Adrenal gland (tissue), 12 donors: Measurements from ENCODE around the gene CDK16. TPM values are rescaled to one million over a fixed set of nuclear protein-coding genes. Genes with fewer than 3 reads are reported as not detected.

Experiments
- DNase-seq, 7 donors: peaks; one replicate each; pipeline ENCODE4 v3.0.0-alpha.2; 2019 to 2020
- H3K27ac ChIP-seq, 5 donors: fragments of 200-600 bp; sonication (generic) in 4 of 5; 1 replicate in 3 of 5; 2 replicates in 2 of 5; pipeline versions ENCODE4 v1.5.1 to v1.8.0; 2016 to 2020; ENCODE audit warnings: mild to moderate bottlenecking in 1 of 5
- H3K27me3 ChIP-seq: fragments of 200-600 bp; 2 replicates; pipeline ENCODE4 v1.8.0; 2021
- H3K36me3 ChIP-seq, 2 donors: fragments of 200-600 bp; replicated peaks in 1 of 2; 1 replicate in 1 of 2; 2 replicates in 1 of 2; pipeline versions ENCODE4 v1.5.1 to v1.8.0; 2018 to 2022
- H3K4me1 ChIP-seq, 2 donors: fragments of 200-600 bp; replicated peaks in 1 of 2; 1 replicate in 1 of 2; 2 replicates in 1 of 2; pipeline versions ENCODE4 v1.5.1 to v1.8.0; 2018 to 2021
- H3K4me3 ChIP-seq, 4 donors: fragments of 200-600 bp; sonication (generic) in 3 of 4; one replicate each; pipeline ENCODE4 v1.5.1; 2016 to 2018
- H3K9me3 ChIP-seq, 3 donors: fragments of 200-600 bp; sonication (generic) in 1 of 3; replicated peaks in 1 of 3; 1 replicate in 2 of 3; 2 replicates in 1 of 3; pipeline versions ENCODE4 v1.5.1 to v1.8.0; 2016 to 2021
- POLR2A ChIP-seq, 2 donors: fragments of 450-650 bp; IDR thresholded peaks; one replicate each; pipeline ENCODE4 v1.6.1; 2017; ENCODE audit warnings: antibody characterized with exemption in 2 of 2, mild to moderate bottlenecking in 2 of 2, moderate library complexity in 1 of 2
- WGBS, 4 donors: extraction: QIAGEN DNeasy Blood & Tissue Kit in 2 of 4; methylation state at CpG; one replicate each; pipeline versions ENCODE4 v1.1.5 to v1.1.7; 2013 to 2017; 5-methylcytosine and 5-hydroxymethylcytosine counted together
- intact Hi-C, 2 donors: fragments of 100-400 bp; cut with DNase I; formaldehyde crosslinking; loops; one replicate each; pipeline versions ENCODE4 v1.14.1 to v1.15.0; 2022 to 2023
- polyA plus RNA-seq, 3 donors: library from polyadenylated mRNA; stranded (reverse); fragments of 200-250 nt in 2 of 3; fragments of 350-450 nt in 1 of 3; fragmentation: Illumina TruSeq in 1 of 3; extraction: RNeasy Lipid Tissue Mini Kit (QIAGEN cat#74804) in 1 of 3; gene quantifications; one replicate each; pipeline ENCODE4 v1.2.3, GENCODE V29; 2013 to 2014
- total RNA-seq, 9 donors: library from RNA; depleted of rRNA in 4 of 9; stranded (reverse); fragments of >200 nt in 4 of 9; fragments of 120-200 nt in 1 of 9; fragmentation: NEBNext Ultra II Directional in 1 of 9; extraction: Animal tissue kit (Norgen Biotek cat#: 25700) in 1 of 9; gene quantifications; one replicate each; pipeline versions ENCODE4 v1.1.0 to v1.2.4, GENCODE V29; 2013 to 2023
- TF ChIP-seq, protein P1 (sequence below), 6 experiments: fragments of 450-650 bp in 4 of 6; fragments of 200-600 bp in 2 of 6; sonication (generic) in 1 of 6; IDR thresholded peaks; 1 replicate in 5 of 6; 2 replicates in 1 of 6; pipeline versions ENCODE4 v1.5.1 to v1.8.0; 2016 to 2021; ENCODE audit warnings: antibody characterized with exemption in 6 of 6, mild to moderate bottlenecking in 2 of 6, moderate library complexity in 1 of 6
- donor health status: healthy with polysubstance abuse.
- donor health status: Bipolar disorder and iron deficiency.
- donor health status: DM: yes; HTN: yes; CAD: no.
- donor health status: DM: no; HTN: no; CAD: no.
- donor health status: DM: no; HTN: no; CAD: no.
- donor health status: DM: yes; HTN: yes; CAD: no.

CDK16 gene
- total and polyA plus RNA-seq, 12 donors, result 50.5 to 187 (median 115) TPM

DNA sequence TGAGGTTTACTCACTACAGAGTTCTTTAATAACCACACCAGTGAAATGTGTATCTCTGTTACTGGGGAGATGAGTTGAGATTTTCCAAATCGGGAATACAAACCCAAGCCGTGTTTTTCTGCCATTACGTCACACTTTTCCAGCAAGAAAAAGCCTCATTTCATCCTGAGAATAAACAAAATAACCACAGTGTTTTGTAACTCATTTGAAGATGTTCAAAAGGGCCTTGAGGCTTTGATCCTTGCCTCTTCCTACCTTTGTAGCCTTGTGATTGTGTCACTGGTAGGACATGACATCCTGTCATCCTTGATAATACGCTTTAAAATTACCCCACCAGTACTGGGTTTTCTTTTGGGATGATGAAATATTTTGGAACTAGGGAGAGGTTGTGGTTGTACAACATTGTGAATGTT, 17.2 kb downstream of the CDK16 start:
- WGBS, 4 donors, result 61 to 88% (median 75%) methylated on average over 3 to 4 of the region's 4 CpGs
- no peak for DNase-seq
- Histone ChIP-seq H3K36me3 (peaks cover 0 to 2% of the 10 kb centered on the region in 2 donors), H3K4me1 (peaks cover 0 to 13% of the 10 kb centered on the region in 2 donors), H3K27me3 (peaks cover 7% of the 10 kb centered on the region), H3K9me3 (no peaks in the 10 kb centered on the region), H3K27ac (no peak overlapping the region), H3K4me3 (no peak overlapping the region)
- intact Hi-C loops, result no loop called here
- TF ChIP-seq POLR2A (IDR thresholded peaks at IDR 0.05), result no peak
- TF ChIP-seq, protein P1, sequence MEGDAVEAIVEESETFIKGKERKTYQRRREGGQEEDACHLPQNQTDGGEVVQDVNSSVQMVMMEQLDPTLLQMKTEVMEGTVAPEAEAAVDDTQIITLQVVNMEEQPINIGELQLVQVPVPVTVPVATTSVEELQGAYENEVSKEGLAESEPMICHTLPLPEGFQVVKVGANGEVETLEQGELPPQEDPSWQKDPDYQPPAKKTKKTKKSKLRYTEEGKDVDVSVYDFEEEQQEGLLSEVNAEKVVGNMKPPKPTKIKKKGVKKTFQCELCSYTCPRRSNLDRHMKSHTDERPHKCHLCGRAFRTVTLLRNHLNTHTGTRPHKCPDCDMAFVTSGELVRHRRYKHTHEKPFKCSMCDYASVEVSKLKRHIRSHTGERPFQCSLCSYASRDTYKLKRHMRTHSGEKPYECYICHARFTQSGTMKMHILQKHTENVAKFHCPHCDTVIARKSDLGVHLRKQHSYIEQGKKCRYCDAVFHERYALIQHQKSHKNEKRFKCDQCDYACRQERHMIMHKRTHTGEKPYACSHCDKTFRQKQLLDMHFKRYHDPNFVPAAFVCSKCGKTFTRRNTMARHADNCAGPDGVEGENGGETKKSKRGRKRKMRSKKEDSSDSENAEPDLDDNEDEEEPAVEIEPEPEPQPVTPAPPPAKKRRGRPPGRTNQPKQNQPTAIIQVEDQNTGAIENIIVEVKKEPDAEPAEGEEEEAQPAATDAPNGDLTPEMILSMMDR (IDR thresholded peaks at IDR 0.05), result no peak

DNA sequence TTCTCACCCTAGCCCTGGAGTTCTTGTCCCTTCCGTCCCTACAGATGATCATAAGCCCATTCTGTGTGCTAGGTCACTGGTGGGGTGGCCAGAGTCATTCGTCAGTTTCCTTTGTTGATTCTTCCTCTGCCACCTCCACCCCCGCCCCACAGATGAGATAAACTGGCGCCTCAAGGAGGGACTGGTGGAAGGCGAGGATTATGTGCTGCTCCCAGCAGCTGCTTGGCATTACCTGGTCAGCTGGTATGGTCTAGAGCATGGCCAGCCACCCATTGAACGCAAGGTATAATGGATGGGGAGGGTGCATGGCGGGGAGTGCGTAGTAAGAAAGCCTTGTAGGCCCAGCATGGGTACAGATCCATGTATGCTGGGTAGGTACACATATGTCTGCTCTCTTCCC, 20.7 kb downstream of the CDK16 start:
- Histone ChIP-seq H3K9me3 (no peaks in the 10 kb centered on the region), H3K27me3 (peaks cover 7% of the 10 kb centered on the region), H3K27ac (no peak overlapping the region), H3K36me3 (peaks cover 0 to 23% of the 10 kb centered on the region in 2 donors), H3K4me1 (peaks cover 0 to 5% of the 10 kb centered on the region in 2 donors), H3K4me3 (no peak overlapping the region)
- DNase-seq, result no peak
- TF ChIP-seq, protein P1 (IDR thresholded peaks at IDR 0.05), result no peak
- no peak for TF ChIP-seq POLR2A (IDR thresholded peaks at IDR 0.05)
- intact Hi-C loops, result no loop called here
- 82 to 100% (median 91%) methylated on average over 1 to 8 of the region's 8 CpGs for WGBS, 4 donors

DNA sequence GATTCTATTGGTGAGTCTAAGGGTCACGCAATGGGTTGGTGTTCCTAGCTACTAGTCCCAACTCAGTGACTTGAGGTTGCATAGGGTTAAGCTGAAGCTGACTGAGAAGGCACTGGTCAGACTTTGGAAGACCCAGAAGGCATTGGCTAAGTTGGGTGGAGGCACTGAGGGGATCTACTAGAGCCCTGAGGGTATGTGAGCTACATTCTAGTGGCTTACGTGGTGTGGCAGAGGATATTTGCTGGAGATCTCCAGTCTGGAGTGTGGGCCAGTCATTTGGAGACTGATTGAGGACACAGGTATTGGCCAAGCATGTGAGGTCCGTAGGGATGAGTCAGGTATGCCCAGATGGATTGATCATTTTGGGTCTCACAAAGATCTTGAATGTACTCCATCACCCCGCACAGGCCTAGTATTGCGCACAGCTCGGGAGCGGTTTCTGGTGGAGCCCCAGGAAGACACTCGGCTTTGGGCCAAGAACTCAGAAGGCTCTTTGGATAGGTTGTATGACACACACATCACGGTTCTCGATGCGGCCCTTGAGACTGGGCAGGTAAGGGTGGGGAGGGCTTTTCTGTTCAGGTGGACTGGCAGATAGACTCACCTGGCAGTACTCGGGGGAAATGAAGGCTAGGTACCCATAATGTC, 21.5 kb downstream of the CDK16 start:
- intact Hi-C loops, result loop anchor here in 1 of 2 donors (10.0 kb wide), 1 partner anchor 65 kb away; no protein-coding TSS in a partner anchor
- TF ChIP-seq, protein P1 (IDR thresholded peaks at IDR 0.05), result no peak
- no peak for TF ChIP-seq POLR2A (IDR thresholded peaks at IDR 0.05)
- DNase-seq, result no peak
- peaks cover 0 to 5% of the 10 kb centered on the region in 2 donors for H3K4me1 ChIP-seq
- peaks cover 0 to 30% of the 10 kb centered on the region in 2 donors for H3K36me3 ChIP-seq
- 93 to 97% (median 95%) methylated on average over 6 to 12 of the region's 12 CpGs for WGBS, 4 donors
- no peaks in the 10 kb centered on the region for H3K27me3 ChIP-seq
- no peak overlapping the region for H3K4me3 ChIP-seq
- no peaks in the 10 kb centered on the region for H3K9me3 ChIP-seq
- no peak overlapping the region for H3K27ac ChIP-seq

DNA sequence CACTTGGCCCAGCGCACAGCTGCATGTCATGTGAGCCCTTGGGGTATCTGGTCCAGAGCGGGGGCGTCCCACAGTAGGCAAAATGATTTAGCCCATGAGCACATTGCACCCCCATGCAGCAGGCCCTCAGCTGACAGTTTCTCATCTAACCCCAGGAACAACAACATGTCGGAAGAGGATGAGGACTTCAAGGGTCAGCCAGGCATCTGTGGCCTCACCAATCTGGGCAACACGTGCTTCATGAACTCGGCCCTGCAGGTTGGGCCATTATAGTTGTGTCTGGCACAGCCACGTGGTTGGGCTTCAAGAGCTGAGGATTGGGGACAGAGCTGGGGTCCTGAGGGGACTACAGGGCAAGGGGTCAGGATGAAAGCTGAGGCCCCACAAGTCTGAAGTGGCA, 22.1 kb downstream of the CDK16 start:
- WGBS, 4 donors, result 83 to 100% (median 89%) methylated on average over 3 to 7 of the region's 7 CpGs
- DNase-seq, result no peak
- Histone ChIP-seq H3K4me1 (peaks cover 0 to 5% of the 10 kb centered on the region in 2 donors), H3K27me3 (no peaks in the 10 kb centered on the region), H3K4me3 (no peak overlapping the region), H3K36me3 (peaks cover 0 to 36% of the 10 kb centered on the region in 2 donors), H3K27ac (no peak overlapping the region), H3K9me3 (no peaks in the 10 kb centered on the region)
- intact Hi-C loops, result loop anchor here in 1 of 2 donors (10.0 kb wide), 1 partner anchor 64 kb away; no protein-coding TSS in a partner anchor
- TF ChIP-seq, protein P1 (IDR thresholded peaks at IDR 0.05), result no peak
- no peak for TF ChIP-seq POLR2A (IDR thresholded peaks at IDR 0.05)
